Type B pancreatic cell (in vitro differentiated cells): ENCODE results near the gene CLASP1. TPM values are rescaled to one million over a fixed set of nuclear protein-coding genes. Genes with fewer than 3 reads are reported as not detected.
"Not testable (repeated sequence)": the region's sequence is repeated elsewhere in the genome, so short reads cannot be mapped to it uniquely, and the experiment has no call there.

Experiments
- DNase-seq: peaks from one replicate; pipeline ENCODE4 v3.0.0; 2021; ENCODE audit warnings: mixed read lengths; ENCODE audit not compliant: unreplicated experiment; ENCODE audit errors: extremely low spot score
- H3K27ac Mint-ChIP-seq: 2 replicates; pipeline ENCODE4 v1.8.0; 2021; ENCODE audit warnings: mild to moderate bottlenecking, mixed read lengths
- H3K27me3 Mint-ChIP-seq: 2 replicates; pipeline ENCODE4 v1.8.0; 2021; ENCODE audit warnings: mixed read lengths
- H3K36me3 Mint-ChIP-seq: 2 replicates; pipeline ENCODE4 v1.8.0; 2021; ENCODE audit warnings: mixed read lengths
- H3K4me1 Mint-ChIP-seq: one replicate; pipeline ENCODE4 v1.8.0; 2021; ENCODE audit warnings: mixed read lengths; ENCODE audit not compliant: unreplicated experiment
- H3K4me3 Mint-ChIP-seq: 2 replicates; pipeline ENCODE4 v1.8.0; 2021; ENCODE audit warnings: mild to moderate bottlenecking, mixed read lengths
- H3K9me3 Mint-ChIP-seq: 2 replicates; pipeline ENCODE4 v1.8.0; 2021; ENCODE audit warnings: mixed read lengths
- total RNA-seq: library from RNA; stranded (reverse); gene quantifications from 2 replicates; pipeline ENCODE4 v1.2.1, GENCODE V29; 2021; ENCODE audit warnings: low replicate concordance
- TF ChIP-seq, protein P1 (sequence below): fragments of 200-600 bp; sonication (generic); conservative IDR thresholded peaks from 2 replicates; pipeline ENCODE4 v1.5.0; 2021; ENCODE audit warnings: antibody characterized with exemption, mild to moderate bottlenecking

Gene CLASP1
- total RNA-seq, 1 donor from 2014 or later = 74.6 TPM

GRCh38 chr2:121450301-121450700, 199.0 kb downstream of the CLASP1 start:
- Mint-ChIP-seq H3K9me3 (no peaks in the 10 kb centered on the region), H3K36me3 (peaks cover 37% of the 10 kb centered on the region), H3K4me3 (no peak overlapping the region), H3K4me1 (no peaks in the 10 kb centered on the region), H3K27me3 (no peaks in the 10 kb centered on the region), H3K27ac (no peak overlapping the region)
- no peak for DNase-seq
- TF ChIP-seq, protein P1, sequence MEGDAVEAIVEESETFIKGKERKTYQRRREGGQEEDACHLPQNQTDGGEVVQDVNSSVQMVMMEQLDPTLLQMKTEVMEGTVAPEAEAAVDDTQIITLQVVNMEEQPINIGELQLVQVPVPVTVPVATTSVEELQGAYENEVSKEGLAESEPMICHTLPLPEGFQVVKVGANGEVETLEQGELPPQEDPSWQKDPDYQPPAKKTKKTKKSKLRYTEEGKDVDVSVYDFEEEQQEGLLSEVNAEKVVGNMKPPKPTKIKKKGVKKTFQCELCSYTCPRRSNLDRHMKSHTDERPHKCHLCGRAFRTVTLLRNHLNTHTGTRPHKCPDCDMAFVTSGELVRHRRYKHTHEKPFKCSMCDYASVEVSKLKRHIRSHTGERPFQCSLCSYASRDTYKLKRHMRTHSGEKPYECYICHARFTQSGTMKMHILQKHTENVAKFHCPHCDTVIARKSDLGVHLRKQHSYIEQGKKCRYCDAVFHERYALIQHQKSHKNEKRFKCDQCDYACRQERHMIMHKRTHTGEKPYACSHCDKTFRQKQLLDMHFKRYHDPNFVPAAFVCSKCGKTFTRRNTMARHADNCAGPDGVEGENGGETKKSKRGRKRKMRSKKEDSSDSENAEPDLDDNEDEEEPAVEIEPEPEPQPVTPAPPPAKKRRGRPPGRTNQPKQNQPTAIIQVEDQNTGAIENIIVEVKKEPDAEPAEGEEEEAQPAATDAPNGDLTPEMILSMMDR = no peak

GRCh38 chr2:121446647-121447241, 202.5 kb downstream of the CLASP1 start:
- H3K4me1 Mint-ChIP-seq = no peaks in the 10 kb centered on the region
- no peak for DNase-seq
- peaks cover 45% of the 10 kb centered on the region for H3K36me3 Mint-ChIP-seq
- no peak overlapping the region for H3K4me3 Mint-ChIP-seq
- H3K9me3 Mint-ChIP-seq = no peaks in the 10 kb centered on the region
- H3K27me3 Mint-ChIP-seq = no peaks in the 10 kb centered on the region
- no peak overlapping the region for H3K27ac Mint-ChIP-seq
- TF ChIP-seq, protein P1 = no peak

DNA sequence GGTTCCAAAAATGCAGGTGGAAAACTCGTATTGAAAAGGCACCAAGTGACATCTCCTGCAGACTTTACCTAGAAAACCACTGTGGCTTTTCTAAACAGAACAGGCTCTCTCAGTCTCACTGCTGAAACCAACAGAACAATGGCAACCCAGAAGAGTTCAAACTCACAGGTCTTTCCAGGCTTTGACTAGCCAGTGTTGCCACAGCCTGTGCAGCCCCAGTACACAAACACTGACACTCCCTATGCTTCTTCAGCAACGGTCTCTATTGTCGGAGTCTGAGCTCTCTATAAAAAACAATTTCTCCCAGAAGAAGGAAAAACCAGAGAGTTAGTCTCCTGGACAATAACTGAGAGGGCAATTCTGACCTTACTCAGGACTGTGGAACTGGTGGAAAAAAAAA, 206.4 kb downstream of the CLASP1 start:
- Mint-ChIP-seq H3K9me3 (no peaks in the 10 kb centered on the region), H3K4me1 (no peaks in the 10 kb centered on the region), H3K27ac (no peak overlapping the region)

DNA sequence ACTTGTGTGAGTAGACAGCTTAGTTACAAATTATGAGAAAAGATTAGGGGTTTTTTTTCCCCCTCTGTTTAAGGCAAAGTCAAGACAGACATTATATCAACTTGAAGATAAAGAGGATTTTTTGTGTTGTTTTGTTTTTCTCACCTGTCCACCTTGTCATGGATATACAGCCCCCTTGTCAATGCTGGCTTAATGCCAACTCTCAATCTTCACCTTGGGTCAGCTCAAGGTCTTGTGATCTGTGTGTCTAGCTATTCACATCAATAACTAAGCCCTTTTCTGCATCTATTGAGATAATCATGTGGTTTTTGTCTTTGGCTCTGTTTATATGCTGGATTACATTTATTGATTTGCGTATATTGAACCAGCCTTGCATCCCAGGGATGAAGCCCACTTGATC, 211.0 kb downstream of the CLASP1 start:
- H3K36me3 Mint-ChIP-seq = peaks cover 15% of the 10 kb centered on the region
- H3K4me3 Mint-ChIP-seq, H3K9me3 Mint-ChIP-seq, H3K27me3 Mint-ChIP-seq, H3K27ac Mint-ChIP-seq, DNase-seq, H3K4me1 Mint-ChIP-seq: not testable (repeated sequence)

More for the DNA sequence above, 206.4 kb downstream of the CLASP1 start:
- H3K36me3 Mint-ChIP-seq = peaks cover 42% of the 10 kb centered on the region
- H3K27me3 Mint-ChIP-seq = no peaks in the 10 kb centered on the region
- no peak overlapping the region for H3K4me3 Mint-ChIP-seq
- DNase-seq = no peak
- TF ChIP-seq, protein P1 = no peak

GRCh38 chr2:121436918-121437317, 212.3 kb downstream of the CLASP1 start:
- Mint-ChIP-seq H3K27ac (no peak overlapping the region), H3K27me3 (no peaks in the 10 kb centered on the region), H3K4me1 (no peaks in the 10 kb centered on the region), H3K9me3 (no peaks in the 10 kb centered on the region), H3K4me3 (no peak overlapping the region), H3K36me3 (peaks cover 14% of the 10 kb centered on the region)
- no peak for DNase-seq
- TF ChIP-seq, protein P1 = no peak

DNA sequence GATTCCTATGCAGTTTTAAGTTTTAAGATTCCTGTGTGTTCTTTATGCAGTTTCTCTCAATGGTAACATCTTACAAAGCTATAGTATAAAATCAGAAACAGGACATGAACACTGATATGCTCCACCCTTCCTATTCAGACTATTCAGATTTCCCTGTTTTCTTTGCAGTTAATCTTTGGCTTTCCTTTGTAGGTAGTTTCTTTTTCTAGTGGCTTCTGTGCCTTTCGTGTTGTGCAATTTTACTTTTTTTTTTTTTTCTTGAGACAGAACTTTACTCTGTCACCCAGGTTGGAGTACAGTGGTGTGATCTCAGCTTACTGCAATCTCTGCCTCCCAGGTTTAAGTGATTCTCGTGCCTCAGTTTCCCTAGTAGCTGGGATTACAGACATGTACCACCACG, 213.5 kb downstream of the CLASP1 start:
- Mint-ChIP-seq H3K9me3 (no peaks in the 10 kb centered on the region), H3K4me1 (no peaks in the 10 kb centered on the region), H3K36me3 (peaks cover 13% of the 10 kb centered on the region), H3K27ac (no peak overlapping the region), H3K4me3 (no peak overlapping the region), H3K27me3 (no peaks in the 10 kb centered on the region)
- DNase-seq = no peak
- TF ChIP-seq, protein P1 = no peak
